HG03175 (cell line): Measurements from ENCODE around the gene SCAPER.
A peak's percentile ranks its signal among the peaks of the same experiment; 100 is the strongest.
"Not testable (repeated sequence)": the region's sequence is repeated elsewhere in the genome, so short reads cannot be mapped to it uniquely, and the experiment has no call there.

Experiments used
- ATAC-seq: cut with Tn5 transposase; IDR thresholded peaks from one replicate; pipeline ENCODE4 v1.9.1; 2021; ENCODE audit warnings: mild to moderate bottlenecking, moderate library complexity; ENCODE audit not compliant: unreplicated experiment

The SCAPER gene

DNA sequence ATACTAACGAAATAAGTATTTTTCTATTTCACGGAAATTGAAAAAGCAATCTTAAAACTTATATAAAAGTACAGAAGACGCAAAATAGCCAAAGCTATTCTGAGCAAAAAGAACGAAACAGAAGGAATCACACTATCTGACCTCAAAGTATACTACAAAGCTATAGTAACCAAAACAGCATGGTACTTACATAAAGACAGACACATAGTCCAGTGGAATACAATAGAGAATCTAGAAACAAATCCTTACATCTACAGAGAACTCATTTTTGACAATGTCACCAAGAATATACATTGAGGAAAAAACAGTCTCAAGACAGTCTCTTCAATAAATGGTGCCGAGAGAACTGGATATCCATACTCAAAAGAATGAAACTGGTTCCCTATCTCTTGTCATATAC is 322.6 kb downstream of the SCAPER start:
- no peak for ATAC-seq

DNA sequence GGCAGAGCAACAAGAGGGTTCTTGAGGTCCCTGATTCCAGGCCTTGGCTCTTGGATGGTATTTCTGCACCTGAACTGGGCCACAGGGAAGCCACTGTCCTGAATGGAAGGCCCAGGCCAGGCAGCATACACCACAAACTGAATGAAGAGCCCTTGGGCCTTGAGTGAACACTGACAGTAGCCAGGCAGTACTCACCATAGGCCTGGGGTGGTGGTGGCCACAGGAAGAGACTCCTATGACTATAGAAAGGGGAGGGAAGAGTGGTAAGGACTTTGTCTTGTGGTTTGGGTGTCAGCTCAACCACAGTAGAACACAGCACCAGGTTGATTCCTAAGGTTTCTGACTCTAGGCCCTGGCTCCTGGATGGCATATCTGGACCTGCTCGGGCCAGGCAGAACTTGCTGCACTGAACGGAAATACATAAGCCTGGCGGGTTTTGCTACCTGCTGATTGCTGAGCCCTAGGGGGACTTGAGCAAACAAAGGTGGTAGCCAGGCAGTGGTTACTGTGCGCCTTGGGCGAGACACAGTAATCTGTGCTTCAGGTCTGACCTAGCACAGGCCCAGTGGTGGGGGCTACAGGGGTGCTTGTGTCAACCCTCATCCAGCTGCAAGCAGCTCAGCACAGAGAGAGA is 327.1 kb downstream of the SCAPER start:
- ATAC-seq = no peak

DNA sequence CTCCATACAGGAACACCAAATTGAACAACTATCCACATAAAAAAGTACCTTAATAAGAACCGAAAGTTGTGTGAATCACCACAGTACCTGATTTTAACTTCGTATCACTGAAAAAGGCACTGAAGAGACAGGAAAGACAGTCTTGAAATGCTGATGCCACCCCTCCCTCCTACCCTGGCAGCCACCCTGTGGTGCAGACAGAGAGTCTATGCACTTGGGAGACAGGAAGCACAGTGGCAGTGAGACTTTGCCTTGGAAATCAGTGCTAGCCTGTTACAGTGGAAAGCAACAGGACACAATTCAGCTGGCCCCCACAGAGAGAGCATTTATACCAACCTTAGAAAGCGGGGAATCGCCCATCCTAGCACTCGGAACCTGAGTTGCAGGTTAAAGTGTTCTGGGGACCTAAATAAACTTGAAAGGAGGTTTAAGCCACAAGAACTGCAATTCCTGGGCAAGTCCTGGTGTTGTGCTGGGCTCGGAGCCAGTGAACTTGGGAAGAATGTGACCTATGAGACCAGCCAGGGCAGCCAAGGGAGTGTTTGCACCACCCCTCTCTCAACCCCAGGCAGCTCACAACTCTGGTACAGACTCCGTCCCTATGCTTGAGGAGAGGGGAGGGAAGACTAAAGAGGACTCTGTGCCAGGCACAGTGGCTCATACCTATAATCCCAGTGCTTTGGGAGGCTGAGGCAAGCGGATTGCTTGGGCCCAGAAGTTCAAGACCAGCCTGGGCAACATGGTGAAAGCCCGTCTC is 328.4 kb downstream of the SCAPER start:
- no peak for ATAC-seq

DNA sequence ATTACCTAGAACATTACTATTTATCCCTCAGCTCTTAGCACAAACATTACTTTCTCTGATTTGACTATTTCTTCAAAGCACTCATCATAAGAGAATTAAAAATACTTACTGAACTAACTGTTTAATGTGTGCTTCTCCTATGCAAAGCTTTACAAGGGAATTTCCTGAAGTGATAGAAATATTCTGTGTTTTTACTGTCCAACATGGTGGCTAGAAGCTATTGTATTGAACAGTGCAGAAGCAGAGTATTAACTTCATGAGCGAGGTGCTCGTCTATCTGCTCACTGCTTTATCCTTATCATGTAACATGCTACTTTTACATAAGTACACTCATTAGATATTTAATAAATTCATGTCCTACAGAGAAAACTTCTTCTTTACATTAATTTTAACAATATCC is 329.5 kb downstream of the SCAPER start:
- peak; percentile 11 for ATAC-seq

DNA sequence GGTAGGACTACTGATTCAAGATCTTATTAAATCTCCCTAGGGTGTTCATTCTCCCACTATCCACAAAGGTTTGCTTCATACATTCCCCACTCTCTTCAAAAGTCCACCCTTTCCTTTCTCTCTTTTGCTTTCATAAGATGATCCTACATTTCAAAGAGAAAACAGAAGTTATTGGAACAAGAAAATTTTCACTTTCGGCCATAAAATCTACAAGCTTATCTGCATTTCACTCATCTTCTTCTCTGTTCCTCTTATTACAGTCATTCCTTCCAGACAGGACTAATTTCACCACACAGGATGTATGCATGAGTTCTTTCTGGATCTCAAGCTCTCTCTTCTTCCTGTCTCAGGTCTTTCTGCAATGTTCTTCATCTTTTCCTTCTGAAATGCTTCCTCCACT is 329.9 kb downstream of the SCAPER start:
- peak; percentile 96 for ATAC-seq

DNA sequence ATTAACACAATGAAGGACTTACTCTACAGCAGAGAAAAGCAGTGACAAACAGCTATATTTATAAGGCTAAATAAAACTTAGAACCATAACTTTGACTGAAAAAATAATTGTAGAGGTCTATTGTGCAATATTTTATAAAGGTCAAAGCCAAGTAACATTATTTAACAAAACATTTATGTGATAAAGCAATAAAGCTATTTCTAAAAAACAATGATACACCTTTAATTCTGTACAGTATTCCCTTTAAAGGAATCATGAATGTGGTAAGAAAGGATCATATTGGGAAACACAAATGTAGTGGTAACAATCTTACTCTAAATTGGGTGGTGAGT is 332.2 kb downstream of the SCAPER start:
- no peak for ATAC-seq

DNA sequence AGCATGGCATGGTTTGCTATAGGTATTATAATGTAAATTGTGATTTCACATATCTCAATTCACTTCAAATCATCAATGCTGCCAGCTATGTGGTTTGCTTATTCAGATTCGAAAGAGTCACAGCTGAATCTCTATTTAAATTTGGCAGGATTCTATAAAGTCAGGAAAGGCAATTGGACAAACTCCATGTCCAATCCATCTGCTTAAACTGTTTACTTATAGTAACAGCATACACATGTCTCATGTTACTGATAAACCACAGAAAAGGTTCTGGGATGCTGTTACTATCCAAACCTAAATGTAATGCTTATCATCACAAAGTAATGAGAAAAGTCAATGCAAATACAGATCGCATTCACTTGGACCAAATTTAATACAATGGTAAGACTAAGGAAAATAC is 338.9 kb downstream of the SCAPER start:
- no peak for ATAC-seq

DNA sequence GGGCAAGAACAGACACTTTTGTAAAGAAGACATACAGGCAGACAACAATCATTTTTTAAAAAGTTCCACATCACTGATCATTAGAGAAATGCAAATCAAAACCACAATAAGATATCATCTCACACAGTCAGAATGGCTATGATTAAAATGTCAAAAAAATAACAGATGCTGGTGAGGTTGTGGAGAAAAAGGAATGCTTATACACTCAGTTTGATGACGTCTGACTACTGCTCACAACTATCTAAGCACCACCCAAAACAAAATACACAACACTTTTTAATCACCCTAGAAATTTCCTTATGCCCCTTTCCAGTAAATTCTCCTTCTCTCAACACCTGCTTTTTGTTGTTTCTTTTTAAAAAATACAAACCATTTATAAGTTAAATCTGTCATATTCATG is 339.8 kb downstream of the SCAPER start:
- no peak for ATAC-seq

DNA sequence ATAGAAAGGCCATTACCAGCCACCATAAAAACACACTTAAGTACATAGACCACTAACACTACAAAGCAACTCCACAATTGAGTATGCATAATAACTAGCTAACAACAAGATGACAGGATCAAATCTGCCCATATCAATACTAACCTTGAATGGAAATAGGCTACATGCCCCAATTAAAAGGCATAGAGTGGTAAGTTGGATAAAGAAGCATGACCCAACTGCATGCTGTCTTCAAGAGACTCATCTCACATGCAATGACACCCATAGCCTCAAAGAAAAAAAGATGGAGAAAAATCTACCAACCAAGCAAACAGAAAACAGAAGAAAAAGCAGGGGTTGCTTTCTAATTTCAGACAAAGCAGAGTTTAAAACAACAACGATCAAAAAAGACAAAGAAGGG is 349.9 kb downstream of the SCAPER start:
- no peak for ATAC-seq

DNA sequence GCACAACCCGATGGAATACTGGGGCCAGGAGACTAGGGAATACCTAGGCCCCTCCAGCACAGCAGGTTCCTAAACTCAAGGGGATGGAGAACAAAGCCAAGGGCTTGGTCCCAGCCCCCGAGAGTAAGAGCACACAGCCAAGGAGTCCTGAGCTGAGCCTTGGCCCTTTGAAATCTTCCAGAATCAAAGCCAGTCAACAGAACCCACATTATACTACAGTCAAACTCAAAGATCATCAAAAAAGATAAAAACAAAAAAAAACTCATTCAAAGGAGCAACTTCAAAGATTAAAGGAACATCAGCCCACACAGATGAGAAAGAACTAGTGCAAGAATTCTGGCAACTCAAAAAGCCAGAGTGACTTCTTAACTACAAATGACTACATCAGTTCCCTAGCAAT is 351.6 kb downstream of the SCAPER start:
- ATAC-seq = no peak

DNA sequence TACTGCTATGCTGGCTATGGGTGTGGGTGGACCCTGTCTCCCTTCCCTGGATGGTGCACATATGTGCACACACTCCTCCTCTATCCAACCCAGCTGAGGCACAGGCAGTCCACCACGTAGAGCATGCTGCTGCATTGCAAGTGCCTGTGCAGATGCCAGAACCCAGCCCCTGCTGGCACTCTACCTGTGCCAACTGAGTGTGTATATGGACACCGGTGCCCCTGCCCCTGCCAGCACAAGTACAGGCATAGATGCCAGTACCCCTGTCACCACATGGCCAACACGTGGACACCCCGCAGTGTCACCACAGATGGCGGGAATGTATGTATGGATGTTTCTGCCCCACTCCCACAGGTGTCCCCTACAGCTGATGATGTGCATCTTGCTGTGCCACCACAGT is 352.0 kb downstream of the SCAPER start:
- no peak for ATAC-seq

DNA sequence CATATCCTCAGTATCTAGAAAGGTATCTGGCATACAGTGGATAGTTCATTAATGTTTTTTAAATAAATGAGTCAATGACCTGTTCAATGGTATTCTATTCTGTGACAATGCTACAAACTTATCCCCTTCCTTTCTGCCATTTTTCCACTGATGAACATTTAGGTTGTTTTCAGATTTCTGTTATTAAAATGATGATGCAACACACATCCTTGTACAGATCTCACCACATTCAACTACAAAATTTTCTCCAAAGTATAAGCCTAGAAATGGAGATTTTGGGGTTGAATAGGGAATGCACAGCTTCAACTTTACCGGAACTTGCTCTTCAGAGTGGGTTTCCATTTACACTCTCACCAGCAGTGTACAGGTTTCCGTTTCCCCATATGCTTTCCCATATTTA is 358.3 kb downstream of the SCAPER start:
- ATAC-seq = no peak

DNA sequence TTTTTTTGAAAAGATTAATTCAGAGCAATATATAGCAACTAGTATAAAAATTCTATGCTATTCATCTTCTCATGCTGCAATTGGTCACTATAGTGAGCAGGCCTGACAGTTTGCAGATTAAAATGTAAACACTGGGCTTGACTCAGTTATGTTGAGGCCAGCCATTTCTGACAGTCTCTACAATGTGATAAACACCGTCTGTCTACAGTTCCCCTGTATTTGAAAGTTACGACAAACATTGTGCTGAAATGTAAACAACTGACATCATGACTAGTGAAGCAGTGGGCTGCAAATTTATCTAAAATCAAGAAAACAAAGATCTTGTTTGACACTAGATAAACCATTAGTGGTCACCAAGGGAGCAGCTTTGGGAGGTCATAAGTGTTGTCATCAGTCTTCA is 371.1 kb downstream of the SCAPER start:
- ATAC-seq = no peak

DNA sequence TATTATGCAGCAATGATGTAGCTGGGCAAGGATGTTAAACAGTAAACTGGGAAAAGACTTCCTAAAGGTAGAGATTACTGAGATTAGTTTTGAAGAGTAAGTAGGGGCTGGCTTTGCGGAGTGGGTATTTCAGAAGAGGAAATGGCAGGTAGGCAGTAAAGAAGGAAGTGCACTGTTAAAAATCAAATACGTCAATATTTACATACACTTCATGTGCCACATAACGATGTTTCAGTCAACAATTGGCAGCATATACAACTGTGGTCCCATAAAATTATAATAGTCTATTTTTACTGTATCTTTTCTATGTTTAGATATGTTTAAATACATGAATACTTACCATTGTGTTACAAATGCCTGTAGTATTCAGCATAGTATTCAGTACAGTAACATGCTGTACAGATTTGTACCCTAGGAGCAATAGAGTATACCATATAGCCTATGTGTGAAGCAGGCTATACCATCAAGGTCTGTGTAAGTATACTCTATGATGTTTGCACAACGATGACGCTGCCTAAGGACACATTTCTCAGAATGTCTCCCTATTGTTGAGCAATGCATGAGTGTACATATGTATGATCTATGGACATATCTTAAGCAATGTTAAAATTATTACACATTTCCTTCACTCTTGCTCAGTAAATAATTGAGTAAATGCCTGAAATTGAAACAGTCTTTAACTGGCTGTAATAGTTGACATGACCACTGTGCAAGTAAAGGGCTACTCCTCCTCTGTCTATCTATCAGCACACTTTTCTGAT is 371.9 kb downstream of the SCAPER start:
- ATAC-seq = no peak

DNA sequence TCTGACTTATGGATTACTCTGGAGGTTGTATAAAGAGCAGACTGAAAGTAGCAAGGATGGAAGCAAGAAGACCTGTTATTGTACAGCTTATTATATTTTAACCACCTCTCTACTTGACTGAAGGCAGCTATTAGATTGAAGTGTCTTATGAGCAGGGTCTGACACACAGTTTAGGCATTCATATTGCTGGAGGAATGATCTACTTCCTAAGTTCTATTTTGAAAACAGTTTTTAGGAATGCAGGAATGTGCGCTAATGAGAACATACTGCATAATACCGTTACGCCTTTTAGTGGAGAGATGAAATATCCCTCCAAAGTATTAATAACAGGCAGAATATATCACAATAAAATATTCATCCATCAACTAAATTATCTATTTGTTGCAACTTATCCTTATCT is 375.2 kb downstream of the SCAPER start:
- ATAC-seq = no peak

DNA sequence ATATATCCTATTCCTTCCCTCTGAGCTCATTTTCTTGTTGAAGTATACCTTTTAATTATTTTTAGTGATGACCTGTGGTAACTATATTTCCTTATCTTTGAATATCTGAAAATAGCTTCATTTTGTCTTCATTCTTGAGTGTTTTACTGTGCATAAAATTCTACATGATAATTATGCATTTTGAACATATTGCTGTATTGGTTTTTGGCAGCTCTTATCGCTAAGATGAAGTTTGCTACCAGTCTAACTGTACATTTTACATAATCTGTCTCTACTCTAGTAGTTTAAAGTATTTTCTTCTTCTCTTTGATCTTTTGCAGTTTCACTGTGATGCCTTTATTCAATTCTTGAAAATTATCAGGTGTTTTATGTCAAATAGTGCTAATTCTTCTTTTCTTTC is 379.0 kb downstream of the SCAPER start:
- no peak for ATAC-seq

DNA sequence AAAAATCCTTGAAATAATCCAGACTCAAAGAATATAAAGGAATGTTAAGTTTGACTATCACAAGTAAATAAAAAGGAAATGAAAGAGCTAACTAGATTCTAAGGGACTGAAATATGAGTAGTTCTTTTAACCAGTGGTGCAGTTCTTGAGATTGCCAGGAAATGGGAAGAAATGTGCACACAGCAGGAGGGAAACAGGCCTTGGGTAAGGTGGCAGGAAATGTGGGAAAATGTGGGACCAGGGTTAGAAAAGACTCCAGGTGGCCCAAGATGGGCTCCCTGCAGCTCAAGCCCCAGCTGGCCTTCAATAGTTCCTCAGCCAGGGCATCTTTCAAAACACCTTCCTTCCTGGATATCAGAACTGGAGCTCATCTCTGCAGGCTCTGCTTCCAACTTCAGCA is 387.2 kb downstream of the SCAPER start:
- ATAC-seq = no peak

DNA sequence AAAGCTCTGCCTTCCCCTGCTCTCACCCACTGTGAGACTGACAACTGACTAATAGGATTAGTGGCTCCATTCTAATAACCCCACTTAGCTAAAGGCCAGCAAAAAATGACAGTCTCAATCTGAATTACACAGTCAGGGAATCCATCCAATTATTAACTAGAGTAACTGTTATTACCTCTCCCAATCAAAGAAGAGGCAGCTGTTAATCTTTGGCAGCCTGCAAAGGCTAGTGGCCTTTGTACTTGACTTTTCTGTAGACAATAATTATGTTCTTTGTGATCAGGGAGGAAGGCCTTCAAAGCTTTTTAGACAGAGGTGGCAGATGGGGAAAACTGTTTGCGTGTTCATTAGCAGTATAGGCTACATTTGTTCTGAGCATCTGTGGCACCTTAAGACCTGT is 390.9 kb downstream of the SCAPER start:
- ATAC-seq = no peak

DNA sequence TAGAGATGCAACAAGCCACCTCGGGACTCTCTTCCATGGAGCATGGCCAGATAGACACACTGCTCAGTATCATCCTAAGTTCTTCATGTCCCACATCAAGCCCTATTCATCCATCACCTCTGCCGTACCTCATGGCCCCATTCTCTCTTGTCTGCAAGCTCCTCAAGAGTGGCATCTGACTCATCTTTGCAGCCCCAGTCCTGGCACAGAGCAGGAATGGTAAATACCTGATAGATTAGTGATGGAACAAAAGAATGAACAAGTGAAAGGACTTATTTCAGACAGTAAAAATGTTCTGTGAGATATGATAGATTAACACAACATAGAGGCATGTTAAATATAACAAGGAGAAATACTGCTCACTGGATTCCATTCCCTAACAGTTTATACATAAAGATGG is 392.2 kb downstream of the SCAPER start:
- ATAC-seq = no peak

DNA sequence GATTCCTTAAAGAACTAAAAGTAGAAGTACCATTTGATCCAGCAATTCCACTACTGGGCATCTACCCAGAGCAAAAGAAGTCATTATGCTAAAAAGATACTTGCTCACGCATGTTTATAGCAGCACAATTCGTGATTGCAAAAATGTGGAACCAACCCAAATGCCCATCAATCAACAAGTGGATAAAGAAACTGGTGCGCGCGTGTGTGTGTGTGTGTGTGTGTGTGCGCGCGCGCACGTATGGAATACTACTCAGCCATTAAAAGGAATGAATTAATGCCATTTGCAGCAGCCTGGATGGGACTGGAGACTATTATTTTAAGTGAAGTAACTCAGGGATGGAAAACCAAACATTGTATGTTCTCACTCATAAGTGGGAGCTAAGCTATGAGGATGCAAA is 394.5 kb downstream of the SCAPER start:
- ATAC-seq = not testable (repeated sequence)

DNA sequence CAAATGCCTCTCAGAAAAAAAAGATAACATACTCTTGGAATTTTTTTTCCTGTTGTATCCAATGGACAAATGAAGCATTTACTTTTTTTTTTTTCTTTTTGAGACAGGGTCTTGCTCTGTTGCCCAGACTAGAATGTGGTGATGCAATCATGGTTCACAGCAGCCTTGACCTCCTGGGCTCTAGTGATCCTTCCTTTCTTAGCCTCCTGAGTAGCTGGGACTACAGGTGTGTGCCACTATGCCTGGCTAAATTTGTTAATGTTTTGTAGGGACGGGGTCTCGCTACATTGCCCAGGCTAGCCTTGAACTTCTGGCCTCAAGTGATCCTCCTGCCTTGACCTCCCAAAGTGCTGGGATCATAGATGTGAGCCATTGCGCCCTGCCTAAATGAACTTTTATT is 401.3 kb downstream of the SCAPER start:
- no peak for ATAC-seq

DNA sequence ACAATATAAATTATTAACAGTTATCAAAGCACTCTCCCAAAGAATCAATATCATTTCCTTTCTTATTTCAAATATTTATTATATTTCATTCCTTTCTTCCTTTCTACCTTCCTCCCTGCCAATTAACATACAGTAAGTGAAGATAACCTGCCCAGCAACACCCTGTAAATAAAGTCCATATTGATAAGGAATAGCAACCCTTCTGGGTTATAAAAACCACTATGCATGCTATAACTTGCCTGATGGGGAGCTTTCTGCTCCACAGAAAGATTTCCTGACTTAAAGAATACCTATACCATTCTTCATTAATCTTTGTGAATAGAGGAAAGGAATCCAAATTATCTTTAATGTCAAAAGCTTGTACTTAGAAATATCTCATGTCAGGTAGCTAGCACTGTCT is 402.0 kb downstream of the SCAPER start:
- no peak for ATAC-seq
